G401.6 (cell line): Measurements from ENCODE around the gene JCAD.

Source experiments
- FAIRE-seq: peaks from 2 replicates; lab custom pipeline; 2012; peaks lifted over from hg19 to GRCh38; lab: Jason Lieb, UNC

JCAD gene

GRCh38 chr10:30043476-30044270 is 15.7 kb downstream of the JCAD start:
- FAIRE-seq, result no peak

- FAIRE-seq, result no peak
Observed at GRCh38 chr10:30042820-30043219, 16.6 kb downstream of the JCAD start.

- FAIRE-seq, result no peak
Observed at GRCh38 chr10:30041196-30042105, 17.9 kb downstream of the JCAD start.

GRCh38 chr10:30040597-30040996 is 18.8 kb downstream of the JCAD start:
- FAIRE-seq, result no peak

- no peak for FAIRE-seq
Observed at GRCh38 chr10:30039988-30040387, 19.4 kb downstream of the JCAD start.

- FAIRE-seq, result no peak
Observed at GRCh38 chr10:30039567-30039966, 19.8 kb downstream of the JCAD start.

- FAIRE-seq, result no peak
Observed at GRCh38 chr10:30038781-30039536, 20.4 kb downstream of the JCAD start.

- FAIRE-seq, result no peak
Observed at GRCh38 chr10:30037620-30038336, 21.6 kb downstream of the JCAD start.

GRCh38 chr10:30036811-30037210 is 22.6 kb downstream of the JCAD start:
- FAIRE-seq, result no peak

- no peak for FAIRE-seq
Observed at GRCh38 chr10:30036341-30036740, 23.0 kb downstream of the JCAD start.

GRCh38 chr10:30034433-30035137 is 24.8 kb downstream of the JCAD start:
- FAIRE-seq, result no peak

- FAIRE-seq, result no peak
Observed at GRCh38 chr10:30032125-30032524, 27.3 kb downstream of the JCAD start.

- no peak for FAIRE-seq
Observed at GRCh38 chr10:30029872-30030256, 29.5 kb downstream of the JCAD start.

GRCh38 chr10:30029164-30029871 is 30.1 kb downstream of the JCAD start:
- no peak for FAIRE-seq

GRCh38 chr10:30028738-30029030 is 30.7 kb downstream of the JCAD start:
- no peak for FAIRE-seq

GRCh38 chr10:30028006-30028737 is 31.2 kb downstream of the JCAD start:
- FAIRE-seq, result no peak

GRCh38 chr10:30027057-30028005 is 32.1 kb downstream of the JCAD start:
- no peak for FAIRE-seq

- FAIRE-seq, result no peak
Observed at GRCh38 chr10:30026578-30026977, 32.8 kb downstream of the JCAD start.

- no peak for FAIRE-seq
Observed at GRCh38 chr10:30026080-30026479, 33.3 kb downstream of the JCAD start.
